Caco-2 (cell line): ENCODE measurements around the gene SOX18. TPM values are rescaled to one million over a fixed set of nuclear protein-coding genes. Genes with fewer than 3 reads are reported as not detected.

Experiments
- BruUV-seq: library from RNA; stranded (reverse); fragments of 400-500 nt; replicated peaks from 2 replicates; lab custom pipeline; 2021; lab: Mats Ljungman, UMichigan
- CTCF ChIA-PET: fragments of 300-600 bp; sonication (Branson Sonifier 250); formaldehyde crosslinking; loops from one replicate; lab custom pipeline; 2022; ENCODE audit warnings: antibody characterized with exemption; lab: Charles Lee
- POLR2A ChIA-PET: fragments of 300-600 bp; sonication (Branson Sonifier 250); formaldehyde crosslinking; loops from one replicate; lab custom pipeline; 2022; ENCODE audit warnings: antibody characterized with exemption; lab: Charles Lee
- DNase-seq, 2 experiments: peaks; one replicate each; pipeline versions ENCODE4 v3.0.0 to v3.0.0-alpha.2; 2020 to 2022
- H3K27me3 ChIP-seq: replicated peaks from 2 replicates; pipeline ENCODE4 v1.6.0; 2011; ENCODE audit warnings: low read length; ENCODE audit not compliant: control insufficient read depth, insufficient read depth
- H3K36me3 ChIP-seq: 2 replicates; pipeline ENCODE4 v1.5.1; 2011; ENCODE audit warnings: low read length; ENCODE audit not compliant: control insufficient read depth, insufficient read depth
- H3K4me1 ChIP-seq: fragments of 250-450 bp; sonication (Bioruptor Pico); 2 replicates; pipeline ENCODE4 v1.5.1; 2020; ENCODE audit warnings: mild to moderate bottlenecking
- H3K4me3 ChIP-seq: 2 replicates; pipeline ENCODE4 v1.5.1; 2011; ENCODE audit warnings: low read depth, mild to moderate bottlenecking, control low read depth, low read length
- H3K9me3 ChIP-seq: fragments of 250-450 bp; sonication (Bioruptor Pico); 2 replicates; pipeline ENCODE4 v1.5.1; 2020; ENCODE audit warnings: mild to moderate bottlenecking, moderate library complexity
- H3K27ac Mint-ChIP-seq: one replicate; pipeline ENCODE4 v1.8.0; 2022; ENCODE audit warnings: mixed read lengths; ENCODE audit not compliant: unreplicated experiment
- H3K27me3 Mint-ChIP-seq: one replicate; pipeline ENCODE4 v1.8.0; 2022; ENCODE audit warnings: mixed read lengths; ENCODE audit not compliant: insufficient read depth, unreplicated experiment
- H3K36me3 Mint-ChIP-seq: one replicate; pipeline ENCODE4 v1.8.0; 2022; ENCODE audit warnings: mild to moderate bottlenecking, mixed read lengths; ENCODE audit not compliant: insufficient read depth, unreplicated experiment
- H3K4me1 Mint-ChIP-seq: one replicate; pipeline ENCODE4 v1.8.0; 2022; ENCODE audit warnings: low read depth, mixed read lengths; ENCODE audit not compliant: unreplicated experiment
- H3K4me3 Mint-ChIP-seq: one replicate; pipeline ENCODE4 v1.8.0; 2022; ENCODE audit warnings: mild to moderate bottlenecking, moderate library complexity, mixed read lengths; ENCODE audit not compliant: unreplicated experiment
- H3K9me3 Mint-ChIP-seq: one replicate; pipeline ENCODE4 v1.8.0; 2022; ENCODE audit warnings: mixed read lengths; ENCODE audit not compliant: unreplicated experiment
- CTCF ChIP-seq, 2 experiments: fragments of 200-600 bp in 1 of 2; IDR thresholded peaks; 1 replicate in 1 of 2; 2 replicates in 1 of 2; pipeline versions ENCODE4 v1.5.1 to v1.8.0; 2011 to 2022; ENCODE audit warnings: antibody characterized with exemption in 1 of 2, control low read depth in 1 of 2, inconsistent platforms in 1 of 2, low read depth in 1 of 2, low read length in 1 of 2, mild to moderate bottlenecking in 1 of 2, moderate library complexity in 1 of 2; ENCODE audit not compliant: insufficient read depth in 1 of 2, severe bottlenecking in 1 of 2, unreplicated experiment in 1 of 2
- intact Hi-C: fragments of 100-400 bp; cut with micrococcal nuclease; formaldehyde crosslinking; loops from one replicate; pipeline ENCODE4 v1.10.0; 2022; ENCODE audit not compliant: unreplicated experiment
- total RNA-seq: library from RNA; stranded (reverse); gene quantifications from 2 replicates; pipeline ENCODE4 v1.2.3, GENCODE V29; 2022

SOX18 gene
- total RNA-seq, 1 experiment from 2014 or later: 0.84 TPM

- H3K4me3 ChIP-seq: no peak overlapping the region
- POLR2A ChIA-PET: interaction anchor here (0.6 kb wide), 1 partner anchor 30 kb away, joined by 3 read pairs; no protein-coding TSS in a partner anchor
- no TSS peak for BruUV-seq
- 0 out of 2 replicates have a peak, but pooled peaks cover 7% of the 10 kb centered on the region for H3K4me1 ChIP-seq
- intact Hi-C loops: loop anchor here (1.0 to 10.0 kb wide), 3 partner anchors 29 to 174 kb away; partner anchors contain the start of gene DNAJC5
- TF ChIP-seq CTCF (IDR thresholded peaks at IDR 0.05; ENCODE audit: insufficient read depth in 1 of 2, low read depth in 1 of 2, low read length in 1 of 2, severe bottlenecking in 1 of 2, unreplicated experiment in 1 of 2): no peak
- H3K4me1 Mint-ChIP-seq: peaks cover 19% of the 10 kb centered on the region
- peaks cover 17% of the 10 kb centered on the region for H3K36me3 Mint-ChIP-seq
- CTCF ChIA-PET: interaction anchor here (2.1 kb wide), 1 partner anchor 15 kb away, joined by 5 read pairs; the partner anchor contains the start of gene LKAAEAR1
- no peak overlapping the region for H3K27ac Mint-ChIP-seq
- H3K4me3 Mint-ChIP-seq: no peak overlapping the region
- H3K9me3 ChIP-seq: no peaks in the 10 kb centered on the region
- H3K27me3 ChIP-seq: no peaks in the 10 kb centered on the region
- no peaks in the 10 kb centered on the region for H3K27me3 Mint-ChIP-seq
- no peaks in the 10 kb centered on the region for H3K36me3 ChIP-seq
- DNase-seq: no peak
- H3K9me3 Mint-ChIP-seq: no peaks in the 10 kb centered on the region
These were observed 19.2 kb upstream of the SOX18 start for GRCh38 chr20:64068386-64069208.

- Histone ChIP-seq H3K9me3 (no peaks in the 10 kb centered on the region), H3K36me3 (no peaks in the 10 kb centered on the region), H3K4me1 (0 out of 2 replicates have a peak, but pooled peaks cover 7% of the 10 kb centered on the region), H3K4me3 (no peak overlapping the region), H3K27me3 (no peaks in the 10 kb centered on the region)
- H3K9me3 Mint-ChIP-seq: no peaks in the 10 kb centered on the region
- H3K4me3 Mint-ChIP-seq: no peak overlapping the region
- peaks cover 21% of the 10 kb centered on the region for H3K4me1 Mint-ChIP-seq
- BruUV-seq: no TSS peak
- POLR2A ChIA-PET: no interaction called here
- no peak for TF ChIP-seq CTCF (IDR thresholded peaks at IDR 0.05; ENCODE audit: insufficient read depth in 1 of 2, low read depth in 1 of 2, low read length in 1 of 2, severe bottlenecking in 1 of 2, unreplicated experiment in 1 of 2)
- peaks cover 17% of the 10 kb centered on the region for H3K36me3 Mint-ChIP-seq
- DNase-seq: no peak
- no peak overlapping the region for H3K27ac Mint-ChIP-seq
- CTCF ChIA-PET: no interaction called here
- intact Hi-C loops: loop anchor here (10.0 kb wide), 1 partner anchor 173 kb away; the partner anchor contains the start of gene DNAJC5
- H3K27me3 Mint-ChIP-seq: no peaks in the 10 kb centered on the region
These were observed 18.4 kb upstream of the SOX18 start for GRCh38 chr20:64067733-64068307.

GRCh38 chr20:64067005-64067632 is 17.7 kb upstream of the SOX18 start:
- no peaks in the 10 kb centered on the region for H3K9me3 Mint-ChIP-seq
- BruUV-seq: no TSS peak
- ChIA-PET CTCF (interaction anchor here (0.9 to 1.4 kb wide), 4 partner anchors 10 to 29 kb away, joined by 3 to 6 read pairs (median 4); partner anchors contain the start of gene LKAAEAR1), POLR2A (no interaction called here)
- H3K36me3 Mint-ChIP-seq: peaks cover 14% of the 10 kb centered on the region
- intact Hi-C loops: loop anchor here (10.0 kb wide), 1 partner anchor 172 kb away; the partner anchor contains the start of gene DNAJC5
- H3K27ac Mint-ChIP-seq: no peak overlapping the region
- no peaks in the 10 kb centered on the region for H3K27me3 Mint-ChIP-seq
- Histone ChIP-seq H3K4me3 (no peak overlapping the region), H3K4me1 (peaks cover 13% of the 10 kb centered on the region), H3K9me3 (no peaks in the 10 kb centered on the region), H3K27me3 (no peaks in the 10 kb centered on the region), H3K36me3 (no peaks in the 10 kb centered on the region)
- peaks cover 21% of the 10 kb centered on the region for H3K4me1 Mint-ChIP-seq
- DNase-seq: no peak
- H3K4me3 Mint-ChIP-seq: no peak overlapping the region
- TF ChIP-seq CTCF (IDR thresholded peaks at IDR 0.05; ENCODE audit: insufficient read depth in 1 of 2, low read depth in 1 of 2, low read length in 1 of 2, severe bottlenecking in 1 of 2, unreplicated experiment in 1 of 2): no peak
